ENCODE measurements around the gene SNRPE.

SNRPE gene

DNA sequence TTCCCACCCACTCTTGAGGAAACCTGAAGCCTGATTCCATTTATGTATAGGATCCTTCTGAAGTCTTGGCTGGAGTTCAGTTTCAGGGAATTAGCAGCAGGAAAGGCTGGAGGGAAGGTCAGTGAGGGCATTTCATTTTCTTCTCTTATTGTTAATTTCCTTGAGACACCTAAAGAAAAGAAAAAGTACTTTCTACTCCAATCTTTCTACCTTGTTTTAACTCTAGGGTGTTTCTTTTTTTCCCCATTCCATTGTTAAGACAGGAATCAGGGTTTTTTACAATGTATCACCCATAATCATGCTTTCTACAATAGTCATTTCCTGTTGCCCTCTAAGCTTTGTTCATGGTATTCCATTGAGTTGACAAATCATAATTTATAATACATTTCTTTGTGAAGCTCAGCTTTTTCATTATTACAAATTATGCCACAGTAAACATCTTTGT is 27.4 kb downstream of the SNRPE start:
- DNase-seq: no peak

DNA sequence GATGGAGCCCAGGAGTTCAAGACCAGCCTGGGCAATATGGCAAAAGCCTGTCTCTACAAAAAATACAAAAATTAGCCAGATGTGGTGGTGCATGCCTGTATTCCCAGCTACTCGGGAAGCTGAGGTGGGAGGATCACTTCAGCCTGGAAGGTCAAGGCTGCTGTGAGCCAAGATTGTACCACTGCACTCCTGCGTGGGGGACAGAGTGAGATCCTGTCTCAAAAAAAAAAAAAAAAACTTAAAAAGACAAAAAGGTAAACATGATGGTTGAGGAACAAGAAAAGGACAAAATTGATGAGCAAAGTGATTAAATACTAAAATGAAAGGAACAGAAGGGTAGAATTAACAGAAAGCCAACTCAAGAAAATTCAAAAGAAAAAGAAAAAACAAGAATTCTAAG is 30.6 kb downstream of the SNRPE start:
- no peak for DNase-seq

- DNase-seq: no peak
These were observed 37.3 kb downstream of the SNRPE start for GRCh38 chr1:203898458-203899352.

DNA sequence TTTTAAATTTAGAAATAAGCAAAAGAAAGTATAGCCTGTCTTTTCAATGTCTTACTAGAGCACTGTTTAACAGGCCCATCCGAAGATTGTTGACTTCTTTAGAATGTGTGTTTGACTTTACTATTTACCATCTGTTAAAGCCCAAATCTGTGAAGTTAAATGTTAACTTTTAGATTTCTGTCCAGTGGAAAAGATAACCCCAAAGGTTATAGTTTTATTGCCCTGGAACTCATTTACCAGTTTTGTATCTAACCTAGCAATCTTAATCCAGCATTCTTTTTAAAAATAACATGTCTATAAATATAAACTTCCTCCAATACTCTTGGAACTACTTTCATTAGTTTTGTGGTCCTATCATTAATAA is 37.9 kb downstream of the SNRPE start:
- DNase-seq: no peak

- no peak for DNase-seq
These were observed 38.7 kb downstream of the SNRPE start for GRCh38 chr1:203899869-203900714.

DNA sequence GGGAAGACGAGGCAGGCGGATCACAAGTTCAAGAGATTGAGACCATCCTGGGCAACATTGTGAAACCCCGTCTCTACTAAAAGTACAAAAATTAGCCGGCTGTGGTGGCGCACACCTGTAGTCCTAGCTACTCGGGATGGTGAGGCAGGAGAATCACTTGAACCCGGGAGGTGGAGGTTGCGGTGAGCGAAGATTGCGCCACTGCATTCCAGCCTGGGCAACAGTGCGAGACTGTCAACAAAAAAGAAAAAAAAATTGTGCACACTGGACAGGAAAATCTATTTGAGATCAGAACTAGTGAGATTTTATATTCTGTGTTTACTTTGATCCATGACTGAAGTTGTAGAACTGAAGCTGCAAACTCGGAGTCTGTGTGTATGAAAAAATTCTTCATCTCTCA is 40.2 kb downstream of the SNRPE start:
- no peak for DNase-seq

GRCh38 chr1:203905275-203905674 is 43.9 kb downstream of the SNRPE start:
- DNase-seq: no peak

DNA sequence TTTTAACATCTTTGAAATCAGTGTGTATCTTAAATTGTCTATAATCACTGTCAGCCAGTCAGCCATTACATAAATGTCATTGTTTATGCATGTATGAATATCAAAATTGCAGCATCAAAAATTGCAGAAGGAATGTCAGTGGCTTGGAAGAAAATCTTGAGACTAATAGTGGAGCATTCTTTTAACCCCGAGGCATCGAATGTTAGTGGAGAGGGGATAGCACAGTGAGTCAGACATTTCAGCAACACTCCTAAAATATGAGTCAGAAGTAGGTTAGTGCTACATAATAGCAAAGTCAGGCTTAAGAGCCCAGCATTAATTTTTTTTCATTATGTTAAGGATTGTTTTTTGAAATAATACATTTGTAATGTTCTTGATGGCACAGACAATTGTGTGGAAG is 45.5 kb downstream of the SNRPE start:
- DNase-seq: peak; percentile 40

GRCh38 chr1:203907901-203908300 is 46.5 kb downstream of the SNRPE start:
- DNase-seq: no peak

DNA sequence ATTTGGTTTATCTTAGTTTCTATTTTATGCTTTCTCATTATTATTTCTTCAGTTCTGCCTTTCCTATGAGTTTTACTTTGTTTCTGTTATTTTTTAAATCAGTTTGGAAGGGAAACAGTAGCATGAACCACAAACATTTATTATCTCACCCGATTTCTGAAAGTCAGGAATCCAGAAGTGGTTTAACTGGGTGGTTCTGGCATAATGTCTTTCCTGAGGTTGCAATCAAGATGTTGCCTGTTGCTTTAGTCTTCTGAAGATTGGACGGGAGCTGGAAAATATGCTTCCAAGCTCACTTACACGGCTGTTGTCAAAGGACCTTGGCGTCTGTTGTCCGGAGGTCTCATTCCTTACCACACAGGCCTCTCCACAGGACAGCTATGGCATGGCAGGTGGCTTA is 50.4 kb downstream of the SNRPE start:
- DNase-seq: no peak

DNA sequence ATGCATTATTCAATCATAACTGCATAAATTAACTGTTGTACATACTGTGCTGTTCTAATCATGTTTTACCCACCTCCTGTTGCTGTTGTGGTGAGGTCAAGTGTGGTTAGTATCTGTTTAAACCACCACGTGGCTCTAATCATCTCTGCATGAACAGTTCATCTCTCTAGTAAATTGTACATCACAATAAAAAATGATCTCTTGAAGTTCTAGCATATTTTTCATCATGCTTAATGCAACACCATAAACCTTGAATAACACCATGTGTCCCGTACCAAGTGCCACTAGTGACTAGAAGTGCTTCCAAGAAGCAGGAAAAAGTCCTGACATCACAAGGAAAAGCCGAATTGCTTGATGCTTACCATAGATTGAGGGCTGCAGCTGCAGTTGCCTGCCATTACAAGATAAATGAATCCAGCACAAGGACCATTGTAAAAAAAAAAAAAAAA is 51.7 kb downstream of the SNRPE start:
- DNase-seq: no peak

- no peak for DNase-seq
These were observed 52.9 kb downstream of the SNRPE start for GRCh38 chr1:203914292-203914691.

GRCh38 chr1:203915811-203916210 is 54.4 kb downstream of the SNRPE start:
- DNase-seq: no peak

DNA sequence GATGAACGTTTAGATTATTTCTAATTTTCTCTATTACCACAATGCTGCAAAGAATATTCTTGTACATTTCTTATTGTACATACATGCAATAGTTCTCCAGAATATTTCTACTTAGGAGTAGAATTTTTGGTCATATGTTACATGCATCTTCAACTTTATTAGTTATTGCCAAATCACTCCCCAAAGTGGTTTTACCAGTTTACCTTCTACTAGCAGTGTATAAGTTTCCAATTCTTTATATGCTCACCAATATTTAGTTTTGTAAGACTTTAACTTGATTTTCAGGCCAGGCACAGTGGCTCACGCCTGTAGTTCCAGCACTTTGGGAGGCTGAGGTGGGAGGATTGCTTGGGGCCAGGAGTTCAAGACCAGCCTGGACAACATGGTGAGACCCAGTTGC is 55.4 kb downstream of the SNRPE start:
- DNase-seq: no peak
